NT2/D1 (cell line): ENCODE results near the gene LZIC.

Source experiments
- YY1 ChIP-seq: IDR thresholded peaks from 2 replicates; pipeline ENCODE4 v1.6.1; 2011; ENCODE audit not compliant: insufficient read length, insufficient read depth
- ZNF274 ChIP-seq: IDR thresholded peaks from 2 replicates; pipeline ENCODE4 v1.6.1; 2011; ENCODE audit warnings: mild to moderate bottlenecking, low read depth, low read length

DNA sequence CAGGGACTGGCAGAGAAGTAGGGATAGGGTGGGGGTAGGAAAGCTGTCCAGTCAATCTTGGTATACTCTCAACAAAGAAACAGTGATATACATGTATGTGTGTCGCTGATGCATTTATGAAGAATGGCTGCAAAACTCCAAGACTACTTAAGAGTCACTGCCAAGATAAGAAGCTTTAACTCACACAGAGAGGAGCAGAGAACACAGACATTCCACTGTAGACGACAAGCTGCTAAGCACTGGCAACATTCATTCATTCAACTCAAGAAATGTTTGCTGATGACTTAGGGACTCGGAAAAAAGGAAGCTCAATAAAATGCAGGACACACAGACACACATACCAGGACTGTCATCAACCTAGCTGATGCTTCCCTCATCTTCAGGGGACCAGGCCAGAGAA, 38.6 kb downstream of the LZIC start:
- no peak for TF ChIP-seq YY1
- TF ChIP-seq ZNF274: no peak
